ENCODE data around the gene CHRND.
A peak's percentile ranks its signal among the peaks of the same experiment; 100 is the strongest.

Gene CHRND

DNA sequence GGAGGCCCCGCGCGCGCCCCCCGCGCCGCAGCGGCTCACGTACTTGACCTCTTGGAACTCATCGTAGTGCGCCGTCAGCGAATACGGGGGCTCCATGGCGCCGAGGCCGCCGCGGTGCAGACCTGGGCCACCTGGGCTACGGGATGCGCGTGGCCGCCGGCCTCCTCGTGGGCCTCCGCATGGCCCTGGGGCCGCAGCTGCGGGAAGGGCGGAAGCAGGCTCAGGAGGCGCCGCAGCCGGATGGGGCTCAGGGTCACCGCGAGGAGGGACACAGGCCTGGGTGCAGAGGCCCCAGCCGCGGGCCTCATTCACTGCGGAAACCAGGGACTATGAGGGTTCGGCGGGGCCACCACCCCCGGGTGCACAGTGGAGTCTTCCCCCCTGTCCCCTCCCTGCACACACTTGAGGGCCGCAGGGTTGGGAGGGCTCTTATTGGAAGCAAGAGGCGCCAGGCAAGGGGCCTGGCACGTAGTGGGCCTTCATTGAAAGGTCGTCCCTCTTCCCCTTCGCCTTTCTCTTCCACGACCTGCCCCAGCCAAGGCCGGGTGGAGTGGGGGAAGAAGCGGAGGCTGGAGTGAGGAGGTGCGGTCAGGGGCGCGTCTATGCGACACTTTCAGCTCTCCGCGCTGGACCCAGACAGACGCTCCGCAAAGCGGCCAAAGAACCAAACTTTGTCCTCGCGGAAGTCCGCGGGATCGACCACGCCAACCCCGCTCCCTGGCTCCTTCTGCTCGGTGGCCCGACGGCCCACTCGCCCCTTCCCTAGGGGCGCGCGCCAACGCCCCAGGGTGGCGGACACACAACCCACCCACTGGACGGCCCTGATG lies 39.2 kb upstream of the CHRND start:
- TF ChIP-seq NFIC (IDR thresholded peaks at IDR 0.05) (no peak), ZBTB7A (IDR thresholded peaks at IDR 0.05; ENCODE audit: low read depth) (0 out of 2 replicates have a peak, but pooled peaks have one; percentile 38)

DNA sequence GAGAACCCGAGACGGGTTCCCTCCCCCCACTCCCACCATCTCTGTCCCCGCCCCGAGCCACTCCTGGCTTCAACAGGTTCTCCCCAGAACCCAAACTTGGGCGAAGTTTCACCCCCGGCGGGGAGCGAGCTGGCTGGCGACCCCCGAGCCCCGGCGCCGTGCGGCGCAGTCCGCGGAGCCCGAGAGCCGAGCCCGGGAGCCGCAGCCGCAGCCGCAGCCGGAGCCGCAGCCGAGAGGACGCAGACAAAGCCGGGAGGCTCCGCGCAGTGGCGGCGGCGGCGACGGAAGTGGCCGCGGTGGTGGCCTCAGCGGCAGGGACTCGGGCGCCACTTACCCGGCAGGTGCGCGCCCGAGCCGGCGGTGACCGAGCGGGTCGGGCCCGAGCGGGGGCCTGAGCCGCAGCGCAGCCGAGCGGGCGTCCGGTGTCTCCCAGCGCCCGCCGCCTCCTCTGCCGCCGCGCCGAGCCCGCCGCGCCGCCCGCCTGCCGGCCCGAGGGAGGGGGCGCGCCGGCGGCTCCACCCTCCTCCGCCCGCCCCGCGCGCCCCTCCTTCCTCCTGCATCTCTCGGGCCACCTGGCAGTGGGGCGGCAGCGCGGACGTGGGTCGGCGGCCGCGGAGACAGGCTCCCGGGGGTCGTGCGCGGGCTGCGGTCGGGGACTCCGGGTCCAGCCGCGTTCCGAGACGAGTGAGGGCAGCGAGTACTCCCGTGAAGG lies 38.4 kb upstream of the CHRND start, which contains the start of gene ECEL1:
Gene ECEL1 (minus strand): TSS at position 450 of the 712 bp plus-strand sequence. CDS start 1,181 bp downstream, outside the sequence.
- peak; percentile 19; the same call in 1 of the 2 replicates for TF ChIP-seq ZBTB7A (IDR thresholded peaks at IDR 0.05; ENCODE audit: low read depth)
- no peak for TF ChIP-seq TAF1 (IDR thresholded peaks at IDR 0.05; ENCODE audit: low read depth)

DNA sequence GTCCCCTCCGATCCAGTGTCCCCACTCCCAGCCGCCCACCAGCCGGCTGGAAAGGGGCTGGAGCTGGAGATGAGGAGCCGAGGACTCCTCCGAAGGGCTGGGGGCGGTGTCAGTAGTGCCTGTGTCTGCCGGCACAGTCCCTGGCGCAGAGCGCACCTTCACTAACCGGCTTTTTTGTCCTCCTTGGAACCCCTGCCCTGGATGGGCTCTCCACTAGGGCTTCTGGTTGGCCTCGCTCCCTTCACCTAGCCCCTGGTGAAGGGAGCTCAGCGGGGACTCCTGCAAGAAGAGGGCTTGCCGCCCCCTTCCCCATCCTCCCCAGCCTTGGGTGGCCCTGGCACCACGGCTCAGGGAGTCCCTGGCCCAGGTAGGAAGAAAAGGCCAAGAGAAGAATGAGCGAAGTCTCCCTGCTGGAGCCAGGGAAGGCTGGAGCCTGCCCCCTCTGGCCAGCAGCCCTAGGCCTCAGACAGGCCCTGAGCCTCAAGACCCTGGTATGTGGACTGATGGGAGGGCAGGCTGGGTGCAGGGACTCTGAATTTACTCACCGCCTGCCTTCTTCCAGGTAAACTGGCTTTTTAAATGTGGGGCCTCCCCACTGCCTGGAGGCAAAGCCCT lies 37.8 kb upstream of the CHRND start:
- no peak for TF ChIP-seq EP300 (IDR thresholded peaks at IDR 0.05; ENCODE audit: borderline replicate concordance)
- TF ChIP-seq, protein P1, sequence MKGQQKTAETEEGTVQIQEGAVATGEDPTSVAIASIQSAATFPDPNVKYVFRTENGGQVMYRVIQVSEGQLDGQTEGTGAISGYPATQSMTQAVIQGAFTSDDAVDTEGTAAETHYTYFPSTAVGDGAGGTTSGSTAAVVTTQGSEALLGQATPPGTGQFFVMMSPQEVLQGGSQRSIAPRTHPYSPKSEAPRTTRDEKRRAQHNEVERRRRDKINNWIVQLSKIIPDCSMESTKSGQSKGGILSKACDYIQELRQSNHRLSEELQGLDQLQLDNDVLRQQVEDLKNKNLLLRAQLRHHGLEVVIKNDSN (IDR thresholded peaks at IDR 0.05), result no peak
- no peak for TF ChIP-seq TAF1 (IDR thresholded peaks at IDR 0.05; ENCODE audit: low read depth)
- TF ChIP-seq YY1 (IDR thresholded peaks at IDR 0.05; ENCODE audit: low read depth), result no peak
- TF ChIP-seq CREB1 (IDR thresholded peaks at IDR 0.05; ENCODE audit: low read depth), result no peak
- TF ChIP-seq CEBPB (IDR thresholded peaks at IDR 0.05), result no peak
- TF ChIP-seq FOXM1 (IDR thresholded peaks at IDR 0.05; ENCODE audit: borderline replicate concordance, low read depth), result no peak
- no peak for TF ChIP-seq NFIC (IDR thresholded peaks at IDR 0.05)
- TF ChIP-seq, protein P2, sequence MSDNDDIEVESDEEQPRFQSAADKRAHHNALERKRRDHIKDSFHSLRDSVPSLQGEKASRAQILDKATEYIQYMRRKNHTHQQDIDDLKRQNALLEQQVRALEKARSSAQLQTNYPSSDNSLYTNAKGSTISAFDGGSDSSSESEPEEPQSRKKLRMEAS (IDR thresholded peaks at IDR 0.05), result no peak
- TF ChIP-seq TEAD4 (IDR thresholded peaks at IDR 0.05), result no peak
- TF ChIP-seq ZBTB7A (IDR thresholded peaks at IDR 0.05; ENCODE audit: low read depth), result no peak; the same call in 1 of the 2 replicates

DNA sequence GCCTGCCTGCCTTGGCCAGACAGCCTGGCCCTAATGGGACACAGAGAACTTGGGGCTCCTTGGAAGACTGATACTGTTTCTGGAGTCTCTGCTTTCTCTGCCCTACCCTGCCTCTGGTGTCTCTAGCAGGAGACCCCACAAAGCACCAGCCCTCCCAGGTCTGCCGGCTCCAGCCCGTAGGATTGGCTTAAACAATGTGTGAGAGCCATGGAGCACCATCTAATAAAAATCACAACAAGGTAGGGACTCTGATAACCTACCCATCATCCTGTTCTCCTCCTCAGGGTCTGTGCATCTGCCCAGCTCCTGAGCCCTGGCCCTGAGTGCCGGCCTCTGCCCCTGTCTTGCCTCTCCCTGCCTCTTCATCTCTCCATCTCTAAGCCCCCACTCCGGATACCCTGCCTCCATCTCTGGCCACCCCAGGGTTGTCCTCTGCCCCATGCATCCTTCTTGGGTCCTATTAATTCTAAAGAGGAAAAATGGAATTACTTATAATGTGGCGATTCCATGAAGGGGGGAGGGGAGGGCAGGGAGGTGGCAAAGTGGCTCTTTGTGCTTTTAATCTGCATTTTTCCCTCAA lies 37.1 kb upstream of the CHRND start:
- TF ChIP-seq TEAD4 (IDR thresholded peaks at IDR 0.05), result no peak
- TF ChIP-seq, protein P1 (IDR thresholded peaks at IDR 0.05), result no peak
- TF ChIP-seq NFIC (IDR thresholded peaks at IDR 0.05), result no peak
- TF ChIP-seq FOXM1 (IDR thresholded peaks at IDR 0.05; ENCODE audit: borderline replicate concordance, low read depth), result no peak
- TF ChIP-seq CEBPB (IDR thresholded peaks at IDR 0.05), result no peak
- no peak for TF ChIP-seq TAF1 (IDR thresholded peaks at IDR 0.05; ENCODE audit: low read depth)
- TF ChIP-seq ZBTB7A (IDR thresholded peaks at IDR 0.05; ENCODE audit: low read depth), result no peak
- no peak for TF ChIP-seq CREB1 (IDR thresholded peaks at IDR 0.05; ENCODE audit: low read depth)
- no peak for TF ChIP-seq YY1 (IDR thresholded peaks at IDR 0.05; ENCODE audit: low read depth)
- no peak for TF ChIP-seq TCF12 (IDR thresholded peaks at IDR 0.05; ENCODE audit: low read depth)
- TF ChIP-seq EP300 (IDR thresholded peaks at IDR 0.05; ENCODE audit: borderline replicate concordance), result no peak
- no peak for TF ChIP-seq EGR1 (IDR thresholded peaks at IDR 0.05)
- no peak for TF ChIP-seq RAD21 (IDR thresholded peaks at IDR 0.05; ENCODE audit: low read depth)
- TF ChIP-seq, protein P2 (IDR thresholded peaks at IDR 0.05), result no peak
- TF ChIP-seq, protein P3, sequence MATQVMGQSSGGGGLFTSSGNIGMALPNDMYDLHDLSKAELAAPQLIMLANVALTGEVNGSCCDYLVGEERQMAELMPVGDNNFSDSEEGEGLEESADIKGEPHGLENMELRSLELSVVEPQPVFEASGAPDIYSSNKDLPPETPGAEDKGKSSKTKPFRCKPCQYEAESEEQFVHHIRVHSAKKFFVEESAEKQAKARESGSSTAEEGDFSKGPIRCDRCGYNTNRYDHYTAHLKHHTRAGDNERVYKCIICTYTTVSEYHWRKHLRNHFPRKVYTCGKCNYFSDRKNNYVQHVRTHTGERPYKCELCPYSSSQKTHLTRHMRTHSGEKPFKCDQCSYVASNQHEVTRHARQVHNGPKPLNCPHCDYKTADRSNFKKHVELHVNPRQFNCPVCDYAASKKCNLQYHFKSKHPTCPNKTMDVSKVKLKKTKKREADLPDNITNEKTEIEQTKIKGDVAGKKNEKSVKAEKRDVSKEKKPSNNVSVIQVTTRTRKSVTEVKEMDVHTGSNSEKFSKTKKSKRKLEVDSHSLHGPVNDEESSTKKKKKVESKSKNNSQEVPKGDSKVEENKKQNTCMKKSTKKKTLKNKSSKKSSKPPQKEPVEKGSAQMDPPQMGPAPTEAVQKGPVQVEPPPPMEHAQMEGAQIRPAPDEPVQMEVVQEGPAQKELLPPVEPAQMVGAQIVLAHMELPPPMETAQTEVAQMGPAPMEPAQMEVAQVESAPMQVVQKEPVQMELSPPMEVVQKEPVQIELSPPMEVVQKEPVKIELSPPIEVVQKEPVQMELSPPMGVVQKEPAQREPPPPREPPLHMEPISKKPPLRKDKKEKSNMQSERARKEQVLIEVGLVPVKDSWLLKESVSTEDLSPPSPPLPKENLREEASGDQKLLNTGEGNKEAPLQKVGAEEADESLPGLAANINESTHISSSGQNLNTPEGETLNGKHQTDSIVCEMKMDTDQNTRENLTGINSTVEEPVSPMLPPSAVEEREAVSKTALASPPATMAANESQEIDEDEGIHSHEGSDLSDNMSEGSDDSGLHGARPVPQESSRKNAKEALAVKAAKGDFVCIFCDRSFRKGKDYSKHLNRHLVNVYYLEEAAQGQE (IDR thresholded peaks at IDR 0.05; ENCODE audit: low read depth), result no peak

DNA sequence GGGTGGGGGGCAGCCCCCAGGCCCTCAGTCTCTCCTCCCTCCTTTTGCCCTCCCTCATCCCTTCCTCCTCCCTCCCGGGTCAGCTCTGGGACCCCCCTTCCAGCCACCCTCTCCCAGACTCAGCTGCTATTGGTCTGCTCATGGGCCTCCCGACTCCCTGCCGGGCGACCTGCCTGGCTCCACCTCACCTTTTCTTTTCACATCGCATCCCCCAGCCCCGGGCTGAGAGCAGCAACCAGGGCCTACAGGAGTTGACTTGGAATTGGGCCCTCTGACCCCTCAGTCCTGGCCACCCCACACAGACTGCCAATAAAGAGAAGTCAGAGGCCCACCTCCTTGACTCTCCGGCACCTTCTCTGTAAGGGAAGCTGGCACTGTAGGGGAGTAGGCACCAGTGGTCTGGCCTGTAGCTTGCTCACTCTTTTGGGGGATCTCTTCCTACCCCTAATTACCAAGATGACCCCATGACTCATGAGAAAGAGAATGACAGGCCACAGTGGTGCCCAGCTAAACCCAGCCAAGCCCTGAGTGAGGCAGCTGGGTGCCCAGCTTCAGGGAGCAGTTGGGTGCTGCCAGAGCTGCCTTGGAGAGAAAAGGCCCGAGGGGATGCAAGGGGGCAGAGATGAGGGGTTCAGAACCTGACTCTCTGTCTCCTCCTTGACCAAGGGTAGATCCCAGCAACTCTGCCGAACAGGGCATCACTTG lies 36.3 kb upstream of the CHRND start:
- no peak for TF ChIP-seq CREB1 (IDR thresholded peaks at IDR 0.05; ENCODE audit: low read depth)
- TF ChIP-seq, protein P2 (IDR thresholded peaks at IDR 0.05), result no peak
- TF ChIP-seq RAD21 (IDR thresholded peaks at IDR 0.05; ENCODE audit: low read depth), result no peak
- TF ChIP-seq ZBTB7A (IDR thresholded peaks at IDR 0.05; ENCODE audit: low read depth), result no peak
- TF ChIP-seq TEAD4 (IDR thresholded peaks at IDR 0.05), result no peak
- no peak for TF ChIP-seq NFIC (IDR thresholded peaks at IDR 0.05)
- TF ChIP-seq TCF12 (IDR thresholded peaks at IDR 0.05; ENCODE audit: low read depth), result no peak
- no peak for TF ChIP-seq FOXM1 (IDR thresholded peaks at IDR 0.05; ENCODE audit: borderline replicate concordance, low read depth)
- no peak for TF ChIP-seq CEBPB (IDR thresholded peaks at IDR 0.05)
- no peak for TF ChIP-seq YY1 (IDR thresholded peaks at IDR 0.05; ENCODE audit: low read depth)
- TF ChIP-seq, protein P3 (IDR thresholded peaks at IDR 0.05; ENCODE audit: low read depth), result no peak
- TF ChIP-seq EP300 (IDR thresholded peaks at IDR 0.05; ENCODE audit: borderline replicate concordance), result no peak
- TF ChIP-seq TAF1 (IDR thresholded peaks at IDR 0.05; ENCODE audit: low read depth), result no peak
- TF ChIP-seq, protein P1 (IDR thresholded peaks at IDR 0.05), result no peak
- no peak for TF ChIP-seq EGR1 (IDR thresholded peaks at IDR 0.05)
